Ishikawa (cell line): ENCODE results near the gene SRSF1.

Source experiments
- CEBPB ChIP-seq: IDR thresholded peaks from 2 replicates; pipeline ENCODE4 v1.6.1; 2012
- EGR1 ChIP-seq: IDR thresholded peaks from 2 replicates; pipeline ENCODE4 v1.6.1; 2012
- EP300 ChIP-seq: IDR thresholded peaks from 2 replicates; pipeline ENCODE4 v1.6.1; 2012; ENCODE audit warnings: borderline replicate concordance
- RAD21 ChIP-seq: IDR thresholded peaks from 2 replicates; pipeline ENCODE4 v1.6.1; 2012; ENCODE audit warnings: low read depth
- TAF1 ChIP-seq: IDR thresholded peaks from 2 replicates; pipeline ENCODE4 v1.6.1; 2012; ENCODE audit warnings: low read depth, mild to moderate bottlenecking
- TEAD4 ChIP-seq: IDR thresholded peaks from 2 replicates; pipeline ENCODE4 v1.6.1; 2012
- YY1 ChIP-seq: IDR thresholded peaks from 2 replicates; pipeline ENCODE4 v1.6.1; 2012; ENCODE audit warnings: low read depth
- TF ChIP-seq, protein P1 (sequence below): IDR thresholded peaks from 2 replicates; pipeline ENCODE4 v1.6.1; 2012
- TF ChIP-seq, protein P2 (sequence below): IDR thresholded peaks from 2 replicates; pipeline ENCODE4 v1.6.1; 2012

DNA sequence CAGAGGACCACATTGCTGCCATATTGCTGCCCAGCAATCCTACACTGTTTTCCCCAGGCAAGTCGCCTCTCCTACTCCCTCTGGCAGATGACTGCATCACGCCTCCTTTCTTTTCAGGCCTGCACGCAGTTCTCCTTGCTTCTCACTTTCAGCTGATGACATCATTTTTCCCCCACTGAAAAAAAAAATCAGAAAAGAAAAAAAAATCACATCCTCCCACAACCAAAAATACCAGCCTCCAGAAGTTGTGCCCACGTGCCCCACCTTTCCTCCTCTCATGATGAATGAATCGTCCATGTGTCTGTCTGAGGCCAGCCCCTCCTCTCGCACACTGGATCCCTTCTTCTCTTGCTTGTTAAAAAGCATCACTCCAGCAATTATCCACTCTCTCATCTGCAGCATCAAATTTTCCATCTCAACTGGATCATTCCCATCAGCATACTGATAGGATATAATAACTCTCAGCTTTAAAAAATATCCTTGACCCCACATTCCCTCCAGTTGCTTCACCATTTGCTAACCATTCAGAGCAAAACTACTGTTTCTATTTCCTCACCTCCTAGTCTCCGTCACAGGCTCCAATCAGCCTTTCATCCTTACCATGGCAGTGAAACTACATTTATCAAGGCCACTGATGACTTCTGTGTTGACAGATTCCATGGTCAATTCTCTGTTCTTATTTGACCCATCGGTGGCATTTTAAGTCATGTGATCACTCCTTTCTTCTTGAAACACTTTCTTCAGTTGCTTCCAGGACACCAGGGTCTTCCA lies 46.1 kb upstream of the SRSF1 start:
- TF ChIP-seq EP300 (no peak), CEBPB (no peak), TEAD4 (no peak), TAF1 (no peak), RAD21 (no peak), EGR1 (no peak), YY1 (no peak)
- TF ChIP-seq, protein P1, sequence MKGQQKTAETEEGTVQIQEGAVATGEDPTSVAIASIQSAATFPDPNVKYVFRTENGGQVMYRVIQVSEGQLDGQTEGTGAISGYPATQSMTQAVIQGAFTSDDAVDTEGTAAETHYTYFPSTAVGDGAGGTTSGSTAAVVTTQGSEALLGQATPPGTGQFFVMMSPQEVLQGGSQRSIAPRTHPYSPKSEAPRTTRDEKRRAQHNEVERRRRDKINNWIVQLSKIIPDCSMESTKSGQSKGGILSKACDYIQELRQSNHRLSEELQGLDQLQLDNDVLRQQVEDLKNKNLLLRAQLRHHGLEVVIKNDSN = no peak
- TF ChIP-seq, protein P2, sequence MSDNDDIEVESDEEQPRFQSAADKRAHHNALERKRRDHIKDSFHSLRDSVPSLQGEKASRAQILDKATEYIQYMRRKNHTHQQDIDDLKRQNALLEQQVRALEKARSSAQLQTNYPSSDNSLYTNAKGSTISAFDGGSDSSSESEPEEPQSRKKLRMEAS = no peak
